SK-N-SH (cell line): ENCODE data around the gene CARM1. TPM values are rescaled to one million over a fixed set of nuclear protein-coding genes. Genes with fewer than 3 reads are reported as not detected.
A peak's percentile ranks its signal among the peaks of the same experiment; 100 is the strongest.

Experiments
- CTCF ChIA-PET: fragments of 300-600, 350-600 bp; formaldehyde crosslinking; extraction: SDS; loops from one replicate; lab custom pipeline; 2021; lab: Yijun Ruan, JAX
- POLR2A ChIA-PET: fragments of 350-600 bp; sonication (Branson Sonifier 250); formaldehyde crosslinking; extraction: SDS; loops from one replicate; lab custom pipeline; 2020; ENCODE audit warnings: antibody characterized with exemption, inconsistent platforms; lab: Yijun Ruan, JAX
- DNase-seq: peaks from one replicate; pipeline ENCODE4 v3.0.0; 2012
- H2AFZ ChIP-seq: fragments of 200-600 bp; sonication (generic); 2 replicates; pipeline ENCODE4 v1.8.1; 2016; ENCODE audit warnings: antibody characterized with exemption, mild to moderate bottlenecking, low read depth
- H3F3A ChIP-seq: fragments of 200-600 bp; sonication (generic); replicated peaks from 2 replicates; pipeline ENCODE3; 2016; ENCODE audit warnings: antibody characterized with exemption, mild to moderate bottlenecking; ENCODE audit not compliant: insufficient read depth
- H3K27ac ChIP-seq, 2 experiments: fragments of 200-500 bp in 1 of 2; fragments of 200-600 bp in 1 of 2; sonication (Bioruptor generic) in 1 of 2; sonication (generic), shearing (Covaris generic) in 1 of 2; 2 replicates each; pipeline versions ENCODE4 v1.5.1 to v1.6.1; 2014 to 2016; ENCODE audit warnings: low read depth in 2 of 2, inconsistent platforms in 1 of 2, low read length in 1 of 2, mild to moderate bottlenecking in 1 of 2, mixed read lengths in 1 of 2
- H3K27me3 ChIP-seq: fragments of 200-600 bp; sonication (generic), shearing (Covaris generic); 2 replicates; pipeline ENCODE4 v1.6.1; 2016; ENCODE audit warnings: mixed run types; ENCODE audit not compliant: insufficient read depth
- H3K36me3 ChIP-seq, 2 experiments: fragments of 200-500 bp in 1 of 2; fragments of 200-600 bp in 1 of 2; sonication (Bioruptor generic) in 1 of 2; sonication (generic) in 1 of 2; replicated peaks in 1 of 2; 2 replicates each; pipeline versions ENCODE3 to v1.5.1; 2014 to 2016; ENCODE audit warnings: low read length in 1 of 2, mild to moderate bottlenecking in 1 of 2; ENCODE audit not compliant: insufficient read depth in 2 of 2, control insufficient read depth in 1 of 2
- H3K4me1 ChIP-seq, 2 experiments: fragments of 200-500 bp in 1 of 2; fragments of 200-600 bp in 1 of 2; sonication (Bioruptor generic) in 1 of 2; sonication (generic), shearing (Covaris generic) in 1 of 2; 2 replicates each; pipeline versions ENCODE4 v1.5.1 to v1.6.1; 2014 to 2016; ENCODE audit warnings: low read depth in 1 of 2, low read length in 1 of 2, mixed run types in 1 of 2; ENCODE audit not compliant: insufficient read depth in 2 of 2, control insufficient read depth in 1 of 2
- H3K4me2 ChIP-seq: fragments of 200-600 bp; sonication (generic), shearing (Covaris generic); 2 replicates; pipeline ENCODE4 v1.6.1; 2017; ENCODE audit warnings: mixed run types
- H3K4me3 ChIP-seq, 2 experiments: fragments of 200-500 bp in 1 of 2; fragments of 200-600 bp in 1 of 2; sonication (Bioruptor generic) in 1 of 2; sonication (generic), shearing (Covaris generic) in 1 of 2; 2 replicates each; pipeline versions ENCODE4 v1.5.1 to v1.8.1; 2014 to 2016; ENCODE audit warnings: low read depth in 2 of 2, inconsistent platforms in 1 of 2, low read length in 1 of 2, mild to moderate bottlenecking in 1 of 2, mixed read lengths in 1 of 2, moderate library complexity in 1 of 2
- H3K79me2 ChIP-seq: fragments of 200-600 bp; sonication (generic); 2 replicates; pipeline ENCODE4 v1.8.1; 2017; ENCODE audit warnings: mild to moderate bottlenecking; ENCODE audit not compliant: insufficient read depth
- H3K9ac ChIP-seq: fragments of 200-600 bp; sonication (generic); 2 replicates; pipeline ENCODE4 v1.6.1; 2017; ENCODE audit warnings: mixed run types
- H3K9me2 ChIP-seq: fragments of 200-600 bp; sonication (generic); 2 replicates; pipeline ENCODE4 v1.6.1; 2017; ENCODE audit warnings: mixed run types
- H3K9me3 ChIP-seq: fragments of 200-600 bp; sonication (generic); 2 replicates; pipeline ENCODE4 v1.6.1; 2017; ENCODE audit warnings: mixed run types, mild to moderate bottlenecking, moderate library complexity
- H4K20me1 ChIP-seq: fragments of 200-600 bp; sonication (generic); 2 replicates; pipeline ENCODE4 v1.6.1; 2017; ENCODE audit warnings: mild to moderate bottlenecking, mixed run types; ENCODE audit not compliant: insufficient read depth
- FOSL2 ChIP-seq: IDR thresholded peaks from 2 replicates; pipeline ENCODE4 v1.4.0; 2012; ENCODE audit warnings: low read depth, mild to moderate bottlenecking, moderate library complexity, borderline replicate concordance
- JUND ChIP-seq: IDR thresholded peaks from 2 replicates; pipeline ENCODE4 v1.4.0; 2012
- MXI1 ChIP-seq: IDR thresholded peaks from 2 replicates; pipeline ENCODE4 v1.6.1; 2012; ENCODE audit warnings: mild to moderate bottlenecking, low read depth, low read length, improper control_type of control experiment
- RFX5 ChIP-seq: IDR thresholded peaks from 2 replicates; pipeline ENCODE4 v1.6.1; 2012; ENCODE audit warnings: mild to moderate bottlenecking, improper control_type of control experiment, low read length
- TAF1 ChIP-seq: IDR thresholded peaks from 2 replicates; pipeline ENCODE4 v1.6.1; 2012; ENCODE audit warnings: low read depth, mild to moderate bottlenecking, low read length, moderate library complexity, borderline replicate concordance
- TCF12 ChIP-seq: IDR thresholded peaks from 2 replicates; pipeline ENCODE4 v1.4.0; 2012
- YY1 ChIP-seq: IDR thresholded peaks from 2 replicates; pipeline ENCODE4 v1.4.0; 2012; ENCODE audit warnings: low read depth, mild to moderate bottlenecking
- WGBS: methylation state at CpG from one replicate; pipeline ENCODE4 v1.1.6; 2017; ENCODE audit warnings: low lambda C conversion rate; 5-methylcytosine and 5-hydroxymethylcytosine counted together
- polyA plus RNA-seq, 3 experiments: library from polyadenylated mRNA; depleted of rRNA; stranded (reverse); fragments of >200 nt; gene quantifications; 2 replicates each; pipeline ENCODE4 v1.2.3, GENCODE V29; 2012
- TF ChIP-seq, protein P1 (sequence below): IDR thresholded peaks from 2 replicates; pipeline ENCODE4 v1.4.0; 2012; ENCODE audit warnings: low read depth
- TF ChIP-seq, protein P2 (sequence below): fragments of 200-600 bp; sonication (generic); IDR thresholded peaks from 2 replicates; pipeline ENCODE4 v1.6.1; 2017; ENCODE audit warnings: antibody characterized with exemption, mild to moderate bottlenecking, moderate library complexity
- TF ChIP-seq, protein P3 (sequence below): IDR thresholded peaks from 2 replicates; pipeline ENCODE4 v1.4.0; 2012; ENCODE audit warnings: low read depth, borderline replicate concordance
- TF ChIP-seq, protein P4 (sequence below): IDR thresholded peaks from 2 replicates; pipeline ENCODE4 v1.4.0; 2012; ENCODE audit warnings: low read depth, borderline replicate concordance

Gene CARM1
- polyA plus RNA-seq, 1 of the 3 experiments (the other 2 are of a cell fraction) = 62.2 TPM

DNA sequence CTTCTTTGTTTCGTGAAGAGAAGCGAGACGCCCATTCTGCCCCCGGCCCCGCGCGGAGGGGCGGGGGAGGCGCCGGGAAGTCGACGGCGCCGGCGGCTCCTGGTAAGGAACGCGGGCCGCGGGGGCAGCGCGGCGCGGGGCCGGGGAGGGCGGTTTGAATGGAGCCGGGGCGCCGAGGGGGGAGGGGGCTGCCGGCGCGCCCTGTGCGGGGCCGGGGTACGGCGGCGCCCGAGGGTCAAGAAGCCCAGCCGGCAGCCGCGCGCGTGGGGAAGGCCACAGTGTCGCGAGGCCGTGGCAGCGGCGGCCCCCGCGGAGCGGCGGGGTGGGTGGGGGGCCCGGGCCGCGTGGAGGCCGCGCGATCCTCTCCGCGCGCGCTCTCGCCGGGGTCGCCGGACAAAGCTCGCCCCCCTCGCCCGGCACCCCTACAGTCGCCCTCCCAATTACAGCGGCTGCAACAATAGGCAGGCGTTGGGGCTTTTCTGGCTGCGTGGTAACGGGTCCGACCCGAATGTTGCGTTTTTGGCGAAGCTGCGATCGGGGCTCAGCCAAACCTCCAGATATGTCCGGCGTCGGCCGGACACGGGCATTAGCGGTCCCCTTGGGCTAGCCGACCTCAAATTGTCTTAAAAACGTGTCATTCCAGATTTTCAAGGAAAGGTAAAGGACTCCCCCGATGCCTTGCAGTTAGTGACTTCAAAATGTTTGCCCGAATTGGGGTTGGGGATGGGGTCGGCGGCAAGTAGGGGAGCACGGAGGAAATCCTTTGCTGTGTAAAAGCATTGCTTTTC, 89.9 kb downstream of the CARM1 start:
- H3K36me3 ChIP-seq = no peaks in the 10 kb centered on the region
- peaks cover 4% of the 10 kb centered on the region for H3F3A ChIP-seq
- no peaks in the 10 kb centered on the region for H3K27me3 ChIP-seq
- H3K4me2 ChIP-seq = peak overlapping the region; percentile 80
- H3K9me3 ChIP-seq = no peaks in the 10 kb centered on the region
- 1% methylated on average over 27 of the region's 92 CpGs for WGBS
- CTCF ChIA-PET = interaction anchor here (0.8 to 5.2 kb wide), 3 partner anchors 19 to 165 kb away, joined by 4 to 27 read pairs (median 15); no protein-coding TSS in a partner anchor
- peak overlapping the region; percentile 58 to 79 for H3K27ac ChIP-seq
- DNase-seq = peak; percentile 90
- H3K9me2 ChIP-seq = no peaks in the 10 kb centered on the region
- POLR2A ChIA-PET = interaction anchor here (0.6 to 1.2 kb wide), 3 partner anchors 9 to 1033 kb away, joined by 3 to 4 read pairs (median 3); partner anchors contain the start of gene TMED1
- peaks cover 41% of the 10 kb centered on the region for H4K20me1 ChIP-seq
- peak overlapping the region; percentile 88 for H3K9ac ChIP-seq
- H3K4me1 ChIP-seq = peaks cover 0 to 9% of the 10 kb centered on the region in 2 experiments; a peak in 2 of 4 replicates
- TF ChIP-seq, protein P1, sequence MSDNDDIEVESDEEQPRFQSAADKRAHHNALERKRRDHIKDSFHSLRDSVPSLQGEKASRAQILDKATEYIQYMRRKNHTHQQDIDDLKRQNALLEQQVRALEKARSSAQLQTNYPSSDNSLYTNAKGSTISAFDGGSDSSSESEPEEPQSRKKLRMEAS = 0 out of 2 replicates have a peak, but pooled peaks have one; percentile 16
- TF ChIP-seq, protein P2, sequence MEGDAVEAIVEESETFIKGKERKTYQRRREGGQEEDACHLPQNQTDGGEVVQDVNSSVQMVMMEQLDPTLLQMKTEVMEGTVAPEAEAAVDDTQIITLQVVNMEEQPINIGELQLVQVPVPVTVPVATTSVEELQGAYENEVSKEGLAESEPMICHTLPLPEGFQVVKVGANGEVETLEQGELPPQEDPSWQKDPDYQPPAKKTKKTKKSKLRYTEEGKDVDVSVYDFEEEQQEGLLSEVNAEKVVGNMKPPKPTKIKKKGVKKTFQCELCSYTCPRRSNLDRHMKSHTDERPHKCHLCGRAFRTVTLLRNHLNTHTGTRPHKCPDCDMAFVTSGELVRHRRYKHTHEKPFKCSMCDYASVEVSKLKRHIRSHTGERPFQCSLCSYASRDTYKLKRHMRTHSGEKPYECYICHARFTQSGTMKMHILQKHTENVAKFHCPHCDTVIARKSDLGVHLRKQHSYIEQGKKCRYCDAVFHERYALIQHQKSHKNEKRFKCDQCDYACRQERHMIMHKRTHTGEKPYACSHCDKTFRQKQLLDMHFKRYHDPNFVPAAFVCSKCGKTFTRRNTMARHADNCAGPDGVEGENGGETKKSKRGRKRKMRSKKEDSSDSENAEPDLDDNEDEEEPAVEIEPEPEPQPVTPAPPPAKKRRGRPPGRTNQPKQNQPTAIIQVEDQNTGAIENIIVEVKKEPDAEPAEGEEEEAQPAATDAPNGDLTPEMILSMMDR = no peak
- TF ChIP-seq MXI1 (0 out of 2 replicates have a peak, but pooled peaks have one; percentile 43), JUND (no peak)
- TF ChIP-seq, all 33 proteins: peak for 2
- peaks cover 62% of the 10 kb centered on the region for H3K79me2 ChIP-seq
- no peak overlapping the region; the same call in 1 of the 2 replicates for H2AFZ ChIP-seq
- peak overlapping the region; percentile 66 to 76 for H3K4me3 ChIP-seq

DNA sequence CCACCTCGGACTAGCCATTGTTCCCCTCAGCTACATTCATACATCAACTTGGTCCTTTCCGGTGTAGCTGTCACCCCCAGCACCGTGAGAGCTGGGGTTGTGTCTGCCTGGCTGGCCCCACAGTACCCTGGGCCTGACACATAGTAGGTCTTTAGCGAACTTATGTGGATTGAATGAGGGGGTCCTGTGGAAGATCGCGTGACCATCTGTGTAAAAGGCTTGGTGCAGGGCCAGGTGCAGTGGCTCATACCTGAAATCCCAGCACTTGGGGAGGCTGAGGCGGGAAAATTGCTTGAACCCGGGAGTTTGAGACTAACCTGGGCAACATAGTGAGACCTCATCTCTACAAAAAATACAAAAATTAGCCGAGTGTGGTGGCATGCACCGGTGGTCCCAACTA, 91.5 kb downstream of the CARM1 start:
- no peak overlapping the region for H3K27ac ChIP-seq
- no peak overlapping the region for H3K9ac ChIP-seq
- CTCF ChIA-PET = interaction anchor here (1.3 kb wide), 1 partner anchor 21 kb away, joined by 5 read pairs; no protein-coding TSS in a partner anchor
- TF ChIP-seq YY1 = no peak
- no peak for TF ChIP-seq TAF1
- TF ChIP-seq TCF12 = no peak
- TF ChIP-seq RFX5 = no peak
- TF ChIP-seq MXI1 = no peak
- no peak for TF ChIP-seq FOSL2
- TF ChIP-seq, protein P3, sequence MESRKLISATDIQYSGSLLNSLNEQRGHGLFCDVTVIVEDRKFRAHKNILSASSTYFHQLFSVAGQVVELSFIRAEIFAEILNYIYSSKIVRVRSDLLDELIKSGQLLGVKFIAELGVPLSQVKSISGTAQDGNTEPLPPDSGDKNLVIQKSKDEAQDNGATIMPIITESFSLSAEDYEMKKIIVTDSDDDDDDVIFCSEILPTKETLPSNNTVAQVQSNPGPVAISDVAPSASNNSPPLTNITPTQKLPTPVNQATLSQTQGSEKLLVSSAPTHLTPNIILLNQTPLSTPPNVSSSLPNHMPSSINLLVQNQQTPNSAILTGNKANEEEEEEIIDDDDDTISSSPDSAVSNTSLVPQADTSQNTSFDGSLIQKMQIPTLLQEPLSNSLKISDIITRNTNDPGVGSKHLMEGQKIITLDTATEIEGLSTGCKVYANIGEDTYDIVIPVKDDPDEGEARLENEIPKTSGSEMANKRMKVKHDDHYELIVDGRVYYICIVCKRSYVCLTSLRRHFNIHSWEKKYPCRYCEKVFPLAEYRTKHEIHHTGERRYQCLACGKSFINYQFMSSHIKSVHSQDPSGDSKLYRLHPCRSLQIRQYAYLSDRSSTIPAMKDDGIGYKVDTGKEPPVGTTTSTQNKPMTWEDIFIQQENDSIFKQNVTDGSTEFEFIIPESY = no peak
- TF ChIP-seq, protein P4, sequence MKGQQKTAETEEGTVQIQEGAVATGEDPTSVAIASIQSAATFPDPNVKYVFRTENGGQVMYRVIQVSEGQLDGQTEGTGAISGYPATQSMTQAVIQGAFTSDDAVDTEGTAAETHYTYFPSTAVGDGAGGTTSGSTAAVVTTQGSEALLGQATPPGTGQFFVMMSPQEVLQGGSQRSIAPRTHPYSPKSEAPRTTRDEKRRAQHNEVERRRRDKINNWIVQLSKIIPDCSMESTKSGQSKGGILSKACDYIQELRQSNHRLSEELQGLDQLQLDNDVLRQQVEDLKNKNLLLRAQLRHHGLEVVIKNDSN = no peak
- TF ChIP-seq, all 33 proteins: peak for 0
- H3K36me3 ChIP-seq = no peaks in the 10 kb centered on the region
- H3K4me3 ChIP-seq = 0 out of 4 replicates have a peak overlapping the region, but pooled peaks of 1 of the 2 experiments have one; percentile 76
- H3K4me2 ChIP-seq = peak overlapping the region; percentile 80
- WGBS = 93% methylated on average over 10 of the region's 10 CpGs
- H3K9me3 ChIP-seq = no peaks in the 10 kb centered on the region
- POLR2A ChIA-PET = no interaction called here
- H3K27me3 ChIP-seq = no peaks in the 10 kb centered on the region
- H3K9me2 ChIP-seq = no peaks in the 10 kb centered on the region
- H3K79me2 ChIP-seq = peaks cover 78% of the 10 kb centered on the region
- H2AFZ ChIP-seq = no peak overlapping the region
- peaks cover 50% of the 10 kb centered on the region for H4K20me1 ChIP-seq
- peaks cover 0 to 9% of the 10 kb centered on the region in 2 experiments; a peak in 2 of 4 replicates for H3K4me1 ChIP-seq
- DNase-seq = no peak
- peaks cover 4% of the 10 kb centered on the region for H3F3A ChIP-seq
